GM12878 (cell line): Measurements from ENCODE around the gene PDCL3. TPM values are rescaled to one million over a fixed set of nuclear protein-coding genes. Genes with fewer than 3 reads are reported as not detected.

ENCODE experiments used
- EGR1 ChIP-seq, 2 experiments: IDR thresholded peaks; 1 replicate in 1 of 2; 2 replicates in 1 of 2; pipeline ENCODE4 v1.6.1; 2011 to 2012; ENCODE audit warnings: low read depth in 2 of 2, low read length in 2 of 2, borderline replicate concordance in 1 of 2, mild to moderate bottlenecking in 1 of 2, moderate library complexity in 1 of 2
- NR2C2 ChIP-seq: IDR thresholded peaks from 2 replicates; pipeline ENCODE4 v1.6.1; 2011; ENCODE audit warnings: borderline replicate concordance, low read depth; ENCODE audit not compliant: control insufficient read depth, insufficient read length
- STAT3 ChIP-seq: IDR thresholded peaks from 2 replicates; pipeline ENCODE4 v1.6.1; 2011; ENCODE audit warnings: low read depth, low read length, improper control_type of control experiment
- TBL1XR1 ChIP-seq: IDR thresholded peaks from 2 replicates; pipeline ENCODE4 v1.6.1; 2012; ENCODE audit warnings: low read depth, low read length, improper control_type of control experiment
- polyA plus RNA-seq, 11 experiments: library from polyadenylated mRNA; depleted of rRNA in 4 of 11; unstranded in 6 of 11; stranded (reverse) in 5 of 11; fragments of >200 nt; fragmentation: Nextera tagmentation in 4 of 11; fragmentation: Illumina TruSeq in 1 of 11; extraction: Ambion mirVana in 4 of 11; extraction: Trizol in 1 of 11; gene quantifications; 1 replicate in 1 of 11; 2 replicates in 10 of 11; pipeline versions ENCODE4 v1.2.1 to v1.2.3, GENCODE V29; 2011 to 2016; ENCODE audit warnings: inconsistent platforms in 2 of 11, missing spikeins in 2 of 11, low read depth in 1 of 11
- total RNA-seq, 4 experiments: library from RNA; depleted of rRNA in 3 of 4; stranded (reverse); fragments of >200 nt in 3 of 4; fragmentation: Illumina TruSeq in 1 of 4; extraction: Trizol in 1 of 4; gene quantifications; 2 replicates each; pipeline versions ENCODE4 v1.2.1 to v1.2.3, GENCODE V29; 2013 to 2021
- TF ChIP-seq, protein P1 (sequence below): IDR thresholded peaks from 2 replicates; pipeline ENCODE4 v1.6.1; 2012; ENCODE audit warnings: improper control_type of control experiment, low read depth, low read length; ENCODE audit not compliant: insufficient replicate concordance
- TF ChIP-seq, protein P2 (sequence below): fragments of 450-650 bp; IDR thresholded peaks from 2 replicates; pipeline ENCODE4 v1.6.1; 2016; ENCODE audit warnings: mild to moderate bottlenecking
- TF ChIP-seq, protein P3 (sequence below): IDR thresholded peaks from 2 replicates; pipeline ENCODE4 v1.6.1; 2012; ENCODE audit warnings: mild to moderate bottlenecking, low read depth, low read length
- TF ChIP-seq, protein P4 (sequence below): fragments of 450-650 bp; IDR thresholded peaks from 2 replicates; pipeline ENCODE4 v1.6.1; 2017; ENCODE audit warnings: antibody characterized with exemption, mild to moderate bottlenecking, moderate library complexity

Gene PDCL3
- total and polyA plus RNA-seq, 10 of the 15 experiments (the other 5 are each of a cell fraction or from before 2014, with no cell fraction given), result 22.9 to 111 (median 51.1) TPM

DNA sequence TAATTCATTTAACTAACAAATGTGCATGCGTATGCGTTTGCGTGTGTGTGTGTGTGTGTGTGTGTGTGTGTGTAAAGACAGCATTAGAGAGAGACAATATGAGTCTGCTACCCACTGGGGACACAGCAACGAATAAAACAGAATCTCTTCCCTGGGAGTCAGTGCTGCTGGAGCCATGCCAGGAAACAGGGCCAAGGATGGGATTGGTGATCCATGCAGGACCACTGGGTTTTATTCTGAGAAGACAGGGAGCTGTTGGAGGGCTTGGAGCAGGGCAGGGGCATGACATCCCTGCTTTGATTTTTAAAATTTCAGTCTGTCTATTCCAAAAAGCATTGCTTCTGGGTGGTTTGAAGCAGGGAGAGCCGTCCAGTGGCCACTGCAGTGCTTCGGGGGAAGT lies 62.9 kb downstream of the PDCL3 start (continued):
- TF ChIP-seq, protein P1, sequence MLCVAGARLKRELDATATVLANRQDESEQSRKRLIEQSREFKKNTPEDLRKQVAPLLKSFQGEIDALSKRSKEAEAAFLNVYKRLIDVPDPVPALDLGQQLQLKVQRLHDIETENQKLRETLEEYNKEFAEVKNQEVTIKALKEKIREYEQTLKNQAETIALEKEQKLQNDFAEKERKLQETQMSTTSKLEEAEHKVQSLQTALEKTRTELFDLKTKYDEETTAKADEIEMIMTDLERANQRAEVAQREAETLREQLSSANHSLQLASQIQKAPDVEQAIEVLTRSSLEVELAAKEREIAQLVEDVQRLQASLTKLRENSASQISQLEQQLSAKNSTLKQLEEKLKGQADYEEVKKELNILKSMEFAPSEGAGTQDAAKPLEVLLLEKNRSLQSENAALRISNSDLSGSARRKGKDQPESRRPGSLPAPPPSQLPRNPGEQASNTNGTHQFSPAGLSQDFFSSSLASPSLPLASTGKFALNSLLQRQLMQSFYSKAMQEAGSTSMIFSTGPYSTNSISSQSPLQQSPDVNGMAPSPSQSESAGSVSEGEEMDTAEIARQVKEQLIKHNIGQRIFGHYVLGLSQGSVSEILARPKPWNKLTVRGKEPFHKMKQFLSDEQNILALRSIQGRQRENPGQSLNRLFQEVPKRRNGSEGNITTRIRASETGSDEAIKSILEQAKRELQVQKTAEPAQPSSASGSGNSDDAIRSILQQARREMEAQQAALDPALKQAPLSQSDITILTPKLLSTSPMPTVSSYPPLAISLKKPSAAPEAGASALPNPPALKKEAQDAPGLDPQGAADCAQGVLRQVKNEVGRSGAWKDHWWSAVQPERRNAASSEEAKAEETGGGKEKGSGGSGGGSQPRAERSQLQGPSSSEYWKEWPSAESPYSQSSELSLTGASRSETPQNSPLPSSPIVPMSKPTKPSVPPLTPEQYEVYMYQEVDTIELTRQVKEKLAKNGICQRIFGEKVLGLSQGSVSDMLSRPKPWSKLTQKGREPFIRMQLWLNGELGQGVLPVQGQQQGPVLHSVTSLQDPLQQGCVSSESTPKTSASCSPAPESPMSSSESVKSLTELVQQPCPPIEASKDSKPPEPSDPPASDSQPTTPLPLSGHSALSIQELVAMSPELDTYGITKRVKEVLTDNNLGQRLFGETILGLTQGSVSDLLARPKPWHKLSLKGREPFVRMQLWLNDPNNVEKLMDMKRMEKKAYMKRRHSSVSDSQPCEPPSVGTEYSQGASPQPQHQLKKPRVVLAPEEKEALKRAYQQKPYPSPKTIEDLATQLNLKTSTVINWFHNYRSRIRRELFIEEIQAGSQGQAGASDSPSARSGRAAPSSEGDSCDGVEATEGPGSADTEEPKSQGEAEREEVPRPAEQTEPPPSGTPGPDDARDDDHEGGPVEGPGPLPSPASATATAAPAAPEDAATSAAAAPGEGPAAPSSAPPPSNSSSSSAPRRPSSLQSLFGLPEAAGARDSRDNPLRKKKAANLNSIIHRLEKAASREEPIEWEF, result no peak
- TF ChIP-seq, protein P2, sequence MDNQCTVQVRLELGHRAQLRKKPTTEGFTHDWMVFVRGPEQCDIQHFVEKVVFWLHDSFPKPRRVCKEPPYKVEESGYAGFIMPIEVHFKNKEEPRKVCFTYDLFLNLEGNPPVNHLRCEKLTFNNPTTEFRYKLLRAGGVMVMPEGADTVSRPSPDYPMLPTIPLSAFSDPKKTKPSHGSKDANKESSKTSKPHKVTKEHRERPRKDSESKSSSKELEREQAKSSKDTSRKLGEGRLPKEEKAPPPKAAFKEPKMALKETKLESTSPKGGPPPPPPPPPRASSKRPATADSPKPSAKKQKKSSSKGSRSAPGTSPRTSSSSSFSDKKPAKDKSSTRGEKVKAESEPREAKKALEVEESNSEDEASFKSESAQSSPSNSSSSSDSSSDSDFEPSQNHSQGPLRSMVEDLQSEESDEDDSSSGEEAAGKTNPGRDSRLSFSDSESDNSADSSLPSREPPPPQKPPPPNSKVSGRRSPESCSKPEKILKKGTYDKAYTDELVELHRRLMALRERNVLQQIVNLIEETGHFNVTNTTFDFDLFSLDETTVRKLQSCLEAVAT, result no peak
- TF ChIP-seq EGR1 (IDR thresholded peaks at IDR 0.05; ENCODE audit: borderline replicate concordance in 1 of 2, low read depth in 2 of 2, low read length in 2 of 2), result no peak
- TF ChIP-seq, protein P3, sequence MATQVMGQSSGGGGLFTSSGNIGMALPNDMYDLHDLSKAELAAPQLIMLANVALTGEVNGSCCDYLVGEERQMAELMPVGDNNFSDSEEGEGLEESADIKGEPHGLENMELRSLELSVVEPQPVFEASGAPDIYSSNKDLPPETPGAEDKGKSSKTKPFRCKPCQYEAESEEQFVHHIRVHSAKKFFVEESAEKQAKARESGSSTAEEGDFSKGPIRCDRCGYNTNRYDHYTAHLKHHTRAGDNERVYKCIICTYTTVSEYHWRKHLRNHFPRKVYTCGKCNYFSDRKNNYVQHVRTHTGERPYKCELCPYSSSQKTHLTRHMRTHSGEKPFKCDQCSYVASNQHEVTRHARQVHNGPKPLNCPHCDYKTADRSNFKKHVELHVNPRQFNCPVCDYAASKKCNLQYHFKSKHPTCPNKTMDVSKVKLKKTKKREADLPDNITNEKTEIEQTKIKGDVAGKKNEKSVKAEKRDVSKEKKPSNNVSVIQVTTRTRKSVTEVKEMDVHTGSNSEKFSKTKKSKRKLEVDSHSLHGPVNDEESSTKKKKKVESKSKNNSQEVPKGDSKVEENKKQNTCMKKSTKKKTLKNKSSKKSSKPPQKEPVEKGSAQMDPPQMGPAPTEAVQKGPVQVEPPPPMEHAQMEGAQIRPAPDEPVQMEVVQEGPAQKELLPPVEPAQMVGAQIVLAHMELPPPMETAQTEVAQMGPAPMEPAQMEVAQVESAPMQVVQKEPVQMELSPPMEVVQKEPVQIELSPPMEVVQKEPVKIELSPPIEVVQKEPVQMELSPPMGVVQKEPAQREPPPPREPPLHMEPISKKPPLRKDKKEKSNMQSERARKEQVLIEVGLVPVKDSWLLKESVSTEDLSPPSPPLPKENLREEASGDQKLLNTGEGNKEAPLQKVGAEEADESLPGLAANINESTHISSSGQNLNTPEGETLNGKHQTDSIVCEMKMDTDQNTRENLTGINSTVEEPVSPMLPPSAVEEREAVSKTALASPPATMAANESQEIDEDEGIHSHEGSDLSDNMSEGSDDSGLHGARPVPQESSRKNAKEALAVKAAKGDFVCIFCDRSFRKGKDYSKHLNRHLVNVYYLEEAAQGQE, result no peak
- no peak for TF ChIP-seq NR2C2
- TF ChIP-seq STAT3, result no peak
- no peak for TF ChIP-seq TBL1XR1
- TF ChIP-seq, protein P4, sequence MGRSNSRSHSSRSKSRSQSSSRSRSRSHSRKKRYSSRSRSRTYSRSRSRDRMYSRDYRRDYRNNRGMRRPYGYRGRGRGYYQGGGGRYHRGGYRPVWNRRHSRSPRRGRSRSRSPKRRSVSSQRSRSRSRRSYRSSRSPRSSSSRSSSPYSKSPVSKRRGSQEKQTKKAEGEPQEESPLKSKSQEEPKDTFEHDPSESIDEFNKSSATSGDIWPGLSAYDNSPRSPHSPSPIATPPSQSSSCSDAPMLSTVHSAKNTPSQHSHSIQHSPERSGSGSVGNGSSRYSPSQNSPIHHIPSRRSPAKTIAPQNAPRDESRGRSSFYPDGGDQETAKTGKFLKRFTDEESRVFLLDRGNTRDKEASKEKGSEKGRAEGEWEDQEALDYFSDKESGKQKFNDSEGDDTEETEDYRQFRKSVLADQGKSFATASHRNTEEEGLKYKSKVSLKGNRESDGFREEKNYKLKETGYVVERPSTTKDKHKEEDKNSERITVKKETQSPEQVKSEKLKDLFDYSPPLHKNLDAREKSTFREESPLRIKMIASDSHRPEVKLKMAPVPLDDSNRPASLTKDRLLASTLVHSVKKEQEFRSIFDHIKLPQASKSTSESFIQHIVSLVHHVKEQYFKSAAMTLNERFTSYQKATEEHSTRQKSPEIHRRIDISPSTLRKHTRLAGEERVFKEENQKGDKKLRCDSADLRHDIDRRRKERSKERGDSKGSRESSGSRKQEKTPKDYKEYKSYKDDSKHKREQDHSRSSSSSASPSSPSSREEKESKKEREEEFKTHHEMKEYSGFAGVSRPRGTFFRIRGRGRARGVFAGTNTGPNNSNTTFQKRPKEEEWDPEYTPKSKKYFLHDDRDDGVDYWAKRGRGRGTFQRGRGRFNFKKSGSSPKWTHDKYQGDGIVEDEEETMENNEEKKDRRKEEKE, result no peak
